HL-60 (cell line): Measurements from ENCODE around the gene AFTPH.

ENCODE experiments used
- GABPA ChIP-seq: IDR thresholded peaks from 2 replicates; pipeline ENCODE4 v1.6.1; 2012; ENCODE audit warnings: low read depth
- POLR2AphosphoS5 ChIP-seq: IDR thresholded peaks from 2 replicates; pipeline ENCODE4 v1.6.1; 2012; ENCODE audit warnings: low read depth
- SPI1 ChIP-seq: IDR thresholded peaks from 2 replicates; pipeline ENCODE4 v1.6.1; 2012; ENCODE audit warnings: low read depth, mild to moderate bottlenecking, borderline replicate concordance
- TF ChIP-seq, protein P1 (sequence below): IDR thresholded peaks from one replicate; pipeline ENCODE4 v1.5.1; 2011; ENCODE audit warnings: low read length, control low read depth, inconsistent platforms; ENCODE audit not compliant: insufficient read depth
- TF ChIP-seq, protein P2 (sequence below): IDR thresholded peaks from 2 replicates; pipeline ENCODE4 v1.6.1; 2012; ENCODE audit warnings: low read depth; ENCODE audit not compliant: insufficient replicate concordance

DNA sequence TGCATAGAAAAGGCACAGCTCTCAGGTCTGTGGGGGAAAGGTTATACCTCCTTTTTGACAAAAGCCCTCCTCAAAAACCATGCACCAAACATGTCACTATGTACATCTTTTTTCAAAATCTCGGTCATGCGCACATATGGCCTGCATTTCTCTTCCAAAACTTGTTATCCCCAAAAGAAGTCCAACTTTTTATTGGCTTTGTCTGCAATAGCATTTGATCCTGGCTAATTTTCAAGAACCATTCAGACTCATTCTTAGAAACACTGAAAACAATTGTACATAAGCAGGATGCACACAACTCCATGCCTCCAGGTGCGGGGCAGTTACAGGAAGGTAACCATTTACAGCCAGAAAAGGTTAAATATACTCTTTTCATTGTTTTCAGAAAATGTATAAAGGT lies 107.6 kb downstream of the AFTPH start:
- TF ChIP-seq, protein P1, sequence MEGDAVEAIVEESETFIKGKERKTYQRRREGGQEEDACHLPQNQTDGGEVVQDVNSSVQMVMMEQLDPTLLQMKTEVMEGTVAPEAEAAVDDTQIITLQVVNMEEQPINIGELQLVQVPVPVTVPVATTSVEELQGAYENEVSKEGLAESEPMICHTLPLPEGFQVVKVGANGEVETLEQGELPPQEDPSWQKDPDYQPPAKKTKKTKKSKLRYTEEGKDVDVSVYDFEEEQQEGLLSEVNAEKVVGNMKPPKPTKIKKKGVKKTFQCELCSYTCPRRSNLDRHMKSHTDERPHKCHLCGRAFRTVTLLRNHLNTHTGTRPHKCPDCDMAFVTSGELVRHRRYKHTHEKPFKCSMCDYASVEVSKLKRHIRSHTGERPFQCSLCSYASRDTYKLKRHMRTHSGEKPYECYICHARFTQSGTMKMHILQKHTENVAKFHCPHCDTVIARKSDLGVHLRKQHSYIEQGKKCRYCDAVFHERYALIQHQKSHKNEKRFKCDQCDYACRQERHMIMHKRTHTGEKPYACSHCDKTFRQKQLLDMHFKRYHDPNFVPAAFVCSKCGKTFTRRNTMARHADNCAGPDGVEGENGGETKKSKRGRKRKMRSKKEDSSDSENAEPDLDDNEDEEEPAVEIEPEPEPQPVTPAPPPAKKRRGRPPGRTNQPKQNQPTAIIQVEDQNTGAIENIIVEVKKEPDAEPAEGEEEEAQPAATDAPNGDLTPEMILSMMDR, result no peak
- no peak for TF ChIP-seq POLR2AphosphoS5
- TF ChIP-seq GABPA, result no peak
- TF ChIP-seq, protein P2, sequence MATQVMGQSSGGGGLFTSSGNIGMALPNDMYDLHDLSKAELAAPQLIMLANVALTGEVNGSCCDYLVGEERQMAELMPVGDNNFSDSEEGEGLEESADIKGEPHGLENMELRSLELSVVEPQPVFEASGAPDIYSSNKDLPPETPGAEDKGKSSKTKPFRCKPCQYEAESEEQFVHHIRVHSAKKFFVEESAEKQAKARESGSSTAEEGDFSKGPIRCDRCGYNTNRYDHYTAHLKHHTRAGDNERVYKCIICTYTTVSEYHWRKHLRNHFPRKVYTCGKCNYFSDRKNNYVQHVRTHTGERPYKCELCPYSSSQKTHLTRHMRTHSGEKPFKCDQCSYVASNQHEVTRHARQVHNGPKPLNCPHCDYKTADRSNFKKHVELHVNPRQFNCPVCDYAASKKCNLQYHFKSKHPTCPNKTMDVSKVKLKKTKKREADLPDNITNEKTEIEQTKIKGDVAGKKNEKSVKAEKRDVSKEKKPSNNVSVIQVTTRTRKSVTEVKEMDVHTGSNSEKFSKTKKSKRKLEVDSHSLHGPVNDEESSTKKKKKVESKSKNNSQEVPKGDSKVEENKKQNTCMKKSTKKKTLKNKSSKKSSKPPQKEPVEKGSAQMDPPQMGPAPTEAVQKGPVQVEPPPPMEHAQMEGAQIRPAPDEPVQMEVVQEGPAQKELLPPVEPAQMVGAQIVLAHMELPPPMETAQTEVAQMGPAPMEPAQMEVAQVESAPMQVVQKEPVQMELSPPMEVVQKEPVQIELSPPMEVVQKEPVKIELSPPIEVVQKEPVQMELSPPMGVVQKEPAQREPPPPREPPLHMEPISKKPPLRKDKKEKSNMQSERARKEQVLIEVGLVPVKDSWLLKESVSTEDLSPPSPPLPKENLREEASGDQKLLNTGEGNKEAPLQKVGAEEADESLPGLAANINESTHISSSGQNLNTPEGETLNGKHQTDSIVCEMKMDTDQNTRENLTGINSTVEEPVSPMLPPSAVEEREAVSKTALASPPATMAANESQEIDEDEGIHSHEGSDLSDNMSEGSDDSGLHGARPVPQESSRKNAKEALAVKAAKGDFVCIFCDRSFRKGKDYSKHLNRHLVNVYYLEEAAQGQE, result no peak
- TF ChIP-seq SPI1, result no peak
